Stimulated activated naive B cell treated with anti-CD40 and anti-IgM and Interleukin-4, amounts not matched to agents 10 μg/mL and 1 μg/mL and 100 μg/mL, for 72 hours (primary cell): ENCODE measurements around the gene PRM1.
A peak's percentile ranks its signal among the peaks of the same experiment; 100 is the strongest.

ENCODE experiments used
- ATAC-seq, 2 donors: fragments of 150-1000 bp; cut with Tn5 transposase; replicated peaks; 2 replicates each; pipeline ENCODE4 v1.10.0; 2021; ENCODE audit warnings: moderate library complexity in 1 of 2
- DNase-seq: peaks from one replicate; pipeline ENCODE4 v3.0.0; 2021
- H3K27ac Mint-ChIP-seq: one replicate; pipeline ENCODE4 v1.8.0; 2022; ENCODE audit warnings: mild to moderate bottlenecking, mixed read lengths
- H3K27me3 Mint-ChIP-seq, 2 donors: one replicate each; pipeline ENCODE4 v1.8.0; 2022; ENCODE audit warnings: mixed read lengths in 2 of 2
- H3K36me3 Mint-ChIP-seq, 2 donors: one replicate each; pipeline ENCODE4 v1.8.0; 2022; ENCODE audit warnings: mixed read lengths in 2 of 2, mild to moderate bottlenecking in 1 of 2
- H3K4me1 Mint-ChIP-seq, 2 donors: one replicate each; pipeline ENCODE4 v1.8.0; 2022; ENCODE audit warnings: mixed read lengths in 2 of 2, mild to moderate bottlenecking in 1 of 2
- H3K4me3 Mint-ChIP-seq, 2 donors: one replicate each; pipeline ENCODE4 v1.8.0; 2022; ENCODE audit warnings: mild to moderate bottlenecking in 2 of 2, mixed read lengths in 2 of 2, moderate library complexity in 1 of 2
- H3K9me3 Mint-ChIP-seq, 2 donors: one replicate each; pipeline ENCODE4 v1.8.0; 2022; ENCODE audit warnings: mixed read lengths in 2 of 2, mild to moderate bottlenecking in 1 of 2

Gene PRM1

GRCh38 chr16:11280616-11281522 is at the start of gene PRM1:
Gene PRM1, minus strand, starts transcription at chr16:11281330. Its CDS starts 92 bp downstream, at chr16:11281238.
- no peak for DNase-seq
- H3K4me1 Mint-ChIP-seq, result peaks cover 32 to 37% of the 10 kb centered on the region in 2 donors
- no peak within 1 kb of the TSS for H3K4me3 Mint-ChIP-seq
- peak within 1 kb of the TSS; percentile 94 for H3K27ac Mint-ChIP-seq
- no peak for ATAC-seq
- no peaks in the 10 kb centered on the region for H3K27me3 Mint-ChIP-seq
- H3K36me3 Mint-ChIP-seq, result peaks cover 0 to 3% of the 10 kb centered on the region in 2 donors
- H3K9me3 Mint-ChIP-seq, result no peaks in the 10 kb centered on the region

DNA sequence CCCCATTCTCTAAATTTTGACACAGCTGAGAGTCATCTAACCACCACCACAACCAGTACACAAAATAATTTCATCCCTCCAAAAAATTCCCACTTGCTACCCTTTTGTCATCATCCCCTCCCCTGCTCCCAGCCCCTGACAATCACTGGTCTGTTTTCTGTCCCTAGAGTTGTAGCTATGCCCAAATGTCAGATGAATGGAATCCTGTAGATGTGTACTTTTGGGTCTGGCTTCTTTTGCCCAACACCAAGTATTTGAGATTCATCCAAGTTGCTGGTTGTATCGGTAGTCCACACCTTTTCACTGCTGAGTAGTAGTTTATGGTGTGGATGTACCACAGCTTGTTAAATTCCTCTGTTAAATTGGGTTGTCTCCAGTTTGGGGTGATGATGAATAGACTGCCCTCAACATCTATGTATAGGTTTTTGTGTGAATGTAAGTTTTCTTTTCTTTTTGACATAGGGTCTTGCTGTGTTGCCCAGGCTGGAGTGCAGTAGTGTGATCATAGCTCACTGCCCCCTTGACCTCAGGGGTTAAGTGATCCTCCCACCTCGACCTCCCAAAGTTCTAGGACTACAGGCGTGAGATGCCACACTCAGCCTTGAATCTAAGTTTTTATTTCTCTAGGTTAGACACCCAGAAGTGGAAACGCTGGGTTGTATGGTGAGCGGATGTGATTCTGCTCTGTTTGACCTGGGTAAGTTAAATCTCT is 49.6 kb upstream of the PRM1 start:
- H3K9me3 Mint-ChIP-seq, result peaks cover 3 to 4% of the 10 kb centered on the region in 2 donors
- H3K4me1 Mint-ChIP-seq, result peaks cover 42 to 52% of the 10 kb centered on the region in 2 donors
- H3K36me3 Mint-ChIP-seq, result peaks cover 4 to 7% of the 10 kb centered on the region in 2 donors
- no peak overlapping the region for H3K4me3 Mint-ChIP-seq
- ATAC-seq, result no peak
- DNase-seq, result no peak
- H3K27me3 Mint-ChIP-seq, result no peaks in the 10 kb centered on the region
- H3K27ac Mint-ChIP-seq, result peak overlapping the region; percentile 89

- ATAC-seq (no peak), DNase-seq (no peak)
- H3K9me3 Mint-ChIP-seq, result peaks cover 3 to 4% of the 10 kb centered on the region in 2 donors
- peaks cover 4 to 7% of the 10 kb centered on the region in 2 donors for H3K36me3 Mint-ChIP-seq
- H3K27ac Mint-ChIP-seq, result peak overlapping the region; percentile 89
- H3K4me3 Mint-ChIP-seq, result no peak overlapping the region
- peaks cover 50 to 60% of the 10 kb centered on the region in 2 donors for H3K4me1 Mint-ChIP-seq
- no peaks in the 10 kb centered on the region for H3K27me3 Mint-ChIP-seq
Observed at GRCh38 chr16:11329891-11330290, 48.8 kb upstream of the PRM1 start.

GRCh38 chr16:11329071-11329491 is 48.0 kb upstream of the PRM1 start:
- Mint-ChIP-seq H3K4me1 (peaks cover 53 to 64% of the 10 kb centered on the region in 2 donors), H3K27me3 (no peaks in the 10 kb centered on the region), H3K9me3 (peaks cover 3 to 4% of the 10 kb centered on the region in 2 donors), H3K4me3 (peak overlapping the region; percentile 62 to 82), H3K36me3 (peaks cover 4 to 7% of the 10 kb centered on the region in 2 donors), H3K27ac (peak overlapping the region; percentile 93)
- peak; percentile 19 to 32 for ATAC-seq
- DNase-seq, result no peak

DNA sequence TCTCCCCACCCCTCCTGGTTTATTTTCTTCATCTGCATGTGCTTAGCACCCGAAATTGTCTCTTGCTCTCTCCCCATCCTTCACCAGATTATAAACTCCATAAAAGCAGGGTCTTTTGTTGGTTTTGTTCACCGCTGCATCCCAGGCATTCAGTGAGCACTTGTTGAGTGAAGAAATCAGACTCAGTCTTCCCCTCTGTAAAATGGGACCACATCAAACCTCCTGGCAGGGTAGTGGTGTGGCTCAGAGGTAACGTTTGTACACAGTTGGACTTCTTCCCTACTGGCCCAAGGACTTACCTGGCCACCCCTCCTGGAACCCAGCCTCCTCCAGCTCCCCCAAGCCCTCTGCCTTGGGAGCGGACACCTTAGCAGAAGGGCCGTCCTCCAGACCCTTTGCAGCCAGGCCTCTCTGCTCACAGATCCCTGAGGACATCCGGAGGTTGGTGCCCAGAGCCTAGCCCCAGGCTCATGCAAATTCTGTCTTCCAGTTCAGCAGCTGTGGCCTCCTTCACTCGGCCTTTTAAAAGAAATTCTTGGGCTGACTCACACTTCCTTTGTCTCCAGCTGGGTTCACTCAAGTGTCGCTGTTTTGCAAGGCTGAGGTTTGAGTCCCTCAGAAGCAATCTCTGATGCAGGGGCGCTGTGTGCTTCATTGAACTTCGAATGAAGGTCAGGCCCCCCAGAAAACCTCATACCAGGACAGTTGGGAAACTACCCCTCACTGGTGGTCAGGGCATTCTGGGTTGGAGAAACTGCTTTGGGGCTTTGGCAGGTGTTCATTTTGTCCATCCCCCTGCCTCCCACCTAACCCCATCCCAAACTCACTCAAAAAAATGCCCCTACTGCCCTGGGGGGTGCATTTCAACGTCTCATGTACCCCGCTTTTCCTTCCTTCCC is 47.3 kb upstream of the PRM1 start:
- ATAC-seq, result peak; percentile 70 to 79
- H3K27ac Mint-ChIP-seq, result peak overlapping the region; percentile 93
- peak; percentile 87 for DNase-seq
- no peaks in the 10 kb centered on the region for H3K27me3 Mint-ChIP-seq
- H3K36me3 Mint-ChIP-seq, result peaks cover 4 to 7% of the 10 kb centered on the region in 2 donors
- H3K4me1 Mint-ChIP-seq, result peaks cover 53 to 64% of the 10 kb centered on the region in 2 donors
- H3K9me3 Mint-ChIP-seq, result peaks cover 3 to 4% of the 10 kb centered on the region in 2 donors
- H3K4me3 Mint-ChIP-seq, result peak overlapping the region; percentile 62 to 82

DNA sequence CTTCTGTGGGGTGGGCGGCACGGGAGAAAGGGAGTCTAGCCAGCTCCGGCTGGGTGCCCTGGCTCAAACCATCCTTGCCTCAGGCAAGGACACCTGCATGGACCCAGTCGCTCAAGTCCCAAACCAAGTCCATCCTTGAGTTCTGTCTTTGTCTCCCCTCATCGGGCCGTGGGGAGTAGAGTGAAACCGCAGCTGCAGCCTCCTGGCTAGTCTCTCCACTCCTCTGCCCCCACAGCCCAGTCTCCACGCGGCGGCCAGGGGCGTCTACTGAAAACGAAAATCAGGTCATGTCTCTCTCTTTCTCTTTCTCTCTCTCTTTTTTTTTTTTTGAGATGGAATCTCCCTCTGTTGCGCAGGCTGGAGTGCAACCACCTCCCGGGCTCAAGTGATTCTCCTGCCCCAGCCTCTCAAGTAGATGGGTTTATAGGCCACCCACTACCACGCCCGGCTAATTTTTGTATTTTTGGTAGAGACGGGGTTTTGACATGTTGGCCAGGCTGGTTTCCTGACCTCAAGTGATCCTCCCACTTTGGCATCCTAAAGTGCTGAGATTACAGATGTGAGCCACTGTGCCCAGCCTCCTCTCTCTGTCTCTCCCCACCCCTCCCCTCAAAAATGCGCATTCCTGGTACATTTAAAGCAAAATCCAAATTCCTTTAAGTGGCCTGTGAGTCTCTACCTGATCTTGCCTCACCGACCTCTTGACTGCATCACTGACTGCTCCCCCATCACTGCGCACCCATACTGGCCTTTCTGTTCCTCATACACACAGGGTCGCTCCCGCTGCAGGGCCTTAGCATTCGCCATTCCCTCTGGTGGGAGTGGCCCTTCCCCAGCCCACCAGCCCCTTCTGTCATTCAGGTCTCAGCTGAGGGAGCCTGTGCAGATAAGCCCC is 46.4 kb upstream of the PRM1 start:
- H3K9me3 Mint-ChIP-seq, result peaks cover 3 to 4% of the 10 kb centered on the region in 2 donors
- DNase-seq (peak; percentile 73), ATAC-seq (peak; percentile 48 to 50)
- peaks cover 56 to 64% of the 10 kb centered on the region in 2 donors for H3K4me1 Mint-ChIP-seq
- H3K4me3 Mint-ChIP-seq, result peak overlapping the region; percentile 62 to 82
- peaks cover 4 to 7% of the 10 kb centered on the region in 2 donors for H3K36me3 Mint-ChIP-seq
- peak overlapping the region; percentile 93 for H3K27ac Mint-ChIP-seq
- H3K27me3 Mint-ChIP-seq, result no peaks in the 10 kb centered on the region

- peaks cover 4 to 7% of the 10 kb centered on the region in 2 donors for H3K36me3 Mint-ChIP-seq
- peaks cover 3 to 4% of the 10 kb centered on the region in 2 donors for H3K9me3 Mint-ChIP-seq
- H3K4me1 Mint-ChIP-seq, result peaks cover 56 to 68% of the 10 kb centered on the region in 2 donors
- H3K27me3 Mint-ChIP-seq, result no peaks in the 10 kb centered on the region
- peak overlapping the region; percentile 62 to 82 for H3K4me3 Mint-ChIP-seq
- ATAC-seq (no peak), DNase-seq (no peak)
- peak overlapping the region; percentile 93 for H3K27ac Mint-ChIP-seq
Observed at GRCh38 chr16:11326737-11327276, 45.7 kb upstream of the PRM1 start.

GRCh38 chr16:11326084-11326736 is 45.1 kb upstream of the PRM1 start:
- H3K36me3 Mint-ChIP-seq, result peaks cover 4 to 7% of the 10 kb centered on the region in 2 donors
- H3K9me3 Mint-ChIP-seq, result peaks cover 3 to 4% of the 10 kb centered on the region in 2 donors
- H3K27me3 Mint-ChIP-seq, result no peaks in the 10 kb centered on the region
- H3K4me1 Mint-ChIP-seq, result peaks cover 56 to 68% of the 10 kb centered on the region in 2 donors
- ATAC-seq, result peak in 1 of 2 donors; percentile 10
- DNase-seq, result no peak
- H3K4me3 Mint-ChIP-seq, result peak overlapping the region; percentile 23 to 26
- peak overlapping the region; percentile 72 for H3K27ac Mint-ChIP-seq

DNA sequence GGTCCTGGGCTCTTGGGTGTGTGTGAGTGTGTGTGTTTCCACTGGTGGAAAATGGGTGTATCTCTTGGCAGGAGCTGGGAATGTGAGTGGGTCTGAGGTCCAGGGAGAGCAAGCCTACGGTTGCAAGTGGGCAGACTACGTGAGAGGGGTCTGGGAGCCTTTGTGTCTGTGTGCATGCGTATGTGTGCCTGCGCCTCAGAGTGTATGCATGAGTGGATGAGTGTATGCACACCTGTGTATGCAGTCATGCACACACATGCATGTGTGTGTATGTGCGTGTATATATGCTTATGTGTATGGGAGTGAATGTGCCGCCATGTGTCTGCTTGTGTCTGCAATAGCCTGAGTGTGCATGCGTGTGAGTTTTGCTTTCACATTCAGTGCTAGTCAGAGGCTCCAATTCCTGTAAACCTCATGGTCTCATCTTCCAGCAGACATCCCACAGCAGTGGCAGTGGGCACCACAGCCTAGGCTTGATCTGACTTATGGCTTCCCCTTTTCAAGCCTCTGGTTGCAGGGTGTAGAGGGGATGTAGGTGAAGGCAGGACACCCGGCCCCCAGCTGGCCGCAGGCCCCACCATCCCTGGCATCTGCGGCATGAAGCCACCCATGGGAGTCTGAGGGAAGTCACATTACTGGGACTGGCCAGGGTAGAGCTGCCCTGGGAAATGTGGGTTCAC is 44.4 kb upstream of the PRM1 start:
- ATAC-seq (peak; percentile 46 to 50), DNase-seq (peak; percentile 76)
- Mint-ChIP-seq H3K4me1 (peaks cover 52 to 63% of the 10 kb centered on the region in 2 donors), H3K9me3 (peaks cover 3 to 4% of the 10 kb centered on the region in 2 donors), H3K27ac (peak overlapping the region; percentile 72), H3K27me3 (no peaks in the 10 kb centered on the region), H3K36me3 (peaks cover 4 to 7% of the 10 kb centered on the region in 2 donors), H3K4me3 (peak overlapping the region; percentile 23 to 26)

- Mint-ChIP-seq H3K4me1 (peaks cover 41 to 45% of the 10 kb centered on the region in 2 donors), H3K27ac (no peak overlapping the region), H3K27me3 (no peaks in the 10 kb centered on the region), H3K9me3 (peaks cover 3 to 4% of the 10 kb centered on the region in 2 donors), H3K36me3 (peaks cover 4 to 7% of the 10 kb centered on the region in 2 donors), H3K4me3 (no peak overlapping the region)
- ATAC-seq, result no peak
- no peak for DNase-seq
Observed at GRCh38 chr16:11323551-11324336, 42.6 kb upstream of the PRM1 start.

- H3K27ac Mint-ChIP-seq, result no peak overlapping the region
- H3K9me3 Mint-ChIP-seq, result peaks cover 3 to 4% of the 10 kb centered on the region in 2 donors
- H3K27me3 Mint-ChIP-seq, result no peaks in the 10 kb centered on the region
- ATAC-seq (no peak), DNase-seq (no peak)
- no peak overlapping the region for H3K4me3 Mint-ChIP-seq
- H3K4me1 Mint-ChIP-seq, result peaks cover 35 to 36% of the 10 kb centered on the region in 2 donors
- peaks cover 4 to 7% of the 10 kb centered on the region in 2 donors for H3K36me3 Mint-ChIP-seq
Observed at GRCh38 chr16:11322823-11323222, 41.7 kb upstream of the PRM1 start.
